GM19193 (cell line): Measurements from ENCODE around the gene ZNF714.

Source experiments
- POLR2A ChIP-seq: IDR thresholded peaks from 4 replicates; pipeline ENCODE4 v1.6.1; 2011; ENCODE audit not compliant: insufficient read depth, insufficient read length; ENCODE audit errors: extremely low read depth

The ZNF714 gene

DNA sequence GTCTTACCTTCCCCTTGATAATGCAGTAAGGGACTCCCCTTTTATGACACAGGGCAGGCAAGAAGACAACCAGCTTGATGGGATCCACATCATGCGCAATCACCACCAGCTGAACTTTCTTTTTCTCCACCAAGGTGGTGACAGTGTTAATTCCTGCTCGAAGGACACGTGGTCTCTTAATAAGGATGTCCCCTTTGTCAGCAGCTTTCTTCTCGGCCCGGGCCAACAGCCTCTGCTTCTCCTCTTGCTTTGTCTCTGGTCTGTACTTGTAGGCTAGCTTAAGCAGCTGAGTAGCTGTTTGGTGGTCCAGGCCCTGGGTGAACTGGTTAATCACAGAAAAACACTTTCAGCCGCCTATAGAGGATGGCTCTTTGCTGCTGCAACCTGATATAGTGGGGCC lies 67.9 kb downstream of the ZNF714 start:
- TF ChIP-seq POLR2A = no peak

GRCh38 chr19:21151460-21151859 lies 69.5 kb downstream of the ZNF714 start:
- no peak for TF ChIP-seq POLR2A

DNA sequence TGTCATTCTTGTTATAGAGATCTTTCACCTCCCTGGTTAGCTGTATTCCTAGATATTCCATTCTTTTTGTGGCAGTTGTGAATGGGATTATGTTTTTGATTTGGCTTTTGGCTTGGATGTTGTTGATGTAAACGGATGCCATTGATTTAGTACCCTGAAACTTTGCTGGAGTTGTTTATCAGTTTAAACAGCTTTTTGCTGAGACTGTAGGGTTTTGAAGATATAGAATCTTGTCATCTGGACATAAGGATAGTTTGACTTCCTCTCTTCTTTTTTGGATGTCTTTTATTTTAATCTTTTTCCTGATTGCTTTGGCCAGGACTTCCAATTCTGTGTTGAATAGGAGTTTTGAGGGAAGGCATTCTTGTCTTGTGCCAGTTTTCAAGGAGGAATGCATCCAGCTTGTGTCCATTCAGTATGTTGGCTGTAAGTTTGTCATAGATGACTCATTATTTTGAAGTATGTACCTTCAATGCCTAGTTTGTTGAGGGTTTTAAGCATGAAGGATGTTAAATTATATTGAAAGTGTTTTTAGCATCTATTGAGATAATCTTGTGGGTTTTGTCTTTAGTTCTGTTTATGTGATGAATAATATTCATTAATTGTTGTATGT lies 76.6 kb downstream of the ZNF714 start:
- TF ChIP-seq POLR2A = no peak

DNA sequence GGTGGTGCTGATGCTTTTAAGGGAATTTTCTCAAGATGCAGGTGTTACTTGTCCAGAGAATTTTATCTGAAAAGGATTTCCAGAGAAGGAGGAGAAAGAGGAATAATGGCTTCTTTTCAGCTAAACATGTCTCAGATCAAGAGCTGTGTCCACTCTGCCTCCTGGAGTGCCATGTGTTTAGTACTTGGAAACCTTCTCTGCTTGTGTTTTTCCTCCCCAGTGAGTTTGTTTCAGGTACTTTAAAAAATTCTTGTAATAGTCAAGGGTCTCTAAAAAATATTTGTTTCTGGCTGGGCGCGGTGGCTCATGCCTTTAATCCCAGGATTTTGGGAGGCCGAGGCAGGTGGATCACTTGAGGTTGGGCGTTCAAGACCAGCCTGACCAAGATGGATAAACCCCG lies 82.5 kb downstream of the ZNF714 start:
- no peak for TF ChIP-seq POLR2A

DNA sequence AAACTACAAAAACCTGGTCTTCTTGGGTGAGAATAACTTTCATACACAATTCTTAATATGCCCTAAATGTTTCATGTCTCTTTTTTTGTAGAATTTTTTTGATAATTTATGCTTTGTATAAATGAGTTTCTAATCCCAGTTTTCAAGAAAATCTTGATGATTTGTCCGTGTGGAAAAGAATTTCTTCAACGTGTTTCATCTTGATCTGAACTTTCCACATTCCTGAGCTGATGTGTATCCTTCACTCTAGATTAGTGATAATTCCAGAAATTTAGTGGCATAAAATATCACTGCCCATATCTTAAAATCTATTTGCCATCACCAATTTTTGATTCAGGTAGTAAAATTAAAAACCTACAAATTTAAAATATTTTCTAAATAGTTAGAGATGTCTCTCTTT lies 84.4 kb downstream of the ZNF714 start:
- TF ChIP-seq POLR2A = no peak
